GM12878 (cell line): ENCODE results near the gene SLC5A2. TPM values are rescaled to one million over a fixed set of nuclear protein-coding genes. Genes with fewer than 3 reads are reported as not detected.

Experiments
- PBX3 ChIP-seq: IDR thresholded peaks from 2 replicates; pipeline ENCODE4 v1.6.1; 2011; ENCODE audit warnings: mild to moderate bottlenecking, low read depth, low read length, moderate library complexity; ENCODE audit not compliant: insufficient replicate concordance
- ZBTB33 ChIP-seq: fragments of 450-650 bp; IDR thresholded peaks from 2 replicates; pipeline ENCODE4 v1.6.1; 2017; ENCODE audit warnings: mild to moderate bottlenecking
- ZBTB4 ChIP-seq: fragments of 450-650 bp; formaldehyde crosslinking; IDR thresholded peaks from 2 replicates; pipeline ENCODE4 v1.4.0; 2022; ENCODE audit warnings: mild to moderate bottlenecking, moderate library complexity
- ZNF207 ChIP-seq: fragments of 450-650 bp; IDR thresholded peaks from 2 replicates; pipeline ENCODE4 v1.6.1; 2014; ENCODE audit warnings: antibody characterized with exemption, mild to moderate bottlenecking, borderline replicate concordance
- polyA plus RNA-seq, 11 experiments: library from polyadenylated mRNA; depleted of rRNA in 4 of 11; unstranded in 6 of 11; stranded (reverse) in 5 of 11; fragments of >200 nt; fragmentation: Nextera tagmentation in 4 of 11; fragmentation: Illumina TruSeq in 1 of 11; extraction: Ambion mirVana in 4 of 11; extraction: Trizol in 1 of 11; gene quantifications; 1 replicate in 1 of 11; 2 replicates in 10 of 11; pipeline versions ENCODE4 v1.2.1 to v1.2.3, GENCODE V29; 2011 to 2016; ENCODE audit warnings: inconsistent platforms in 2 of 11, missing spikeins in 2 of 11, low read depth in 1 of 11
- total RNA-seq, 4 experiments: library from RNA; depleted of rRNA in 3 of 4; stranded (reverse); fragments of >200 nt in 3 of 4; fragmentation: Illumina TruSeq in 1 of 4; extraction: Trizol in 1 of 4; gene quantifications; 2 replicates each; pipeline versions ENCODE4 v1.2.1 to v1.2.3, GENCODE V29; 2013 to 2021

The SLC5A2 gene
- total and polyA plus RNA-seq, 10 of the 15 experiments (the other 5 are each of a cell fraction or from before 2014, with no cell fraction given) = 3.6 to 4.8 (median 4.4) TPM; not detected in 6

GRCh38 chr16:31517800-31518402 lies 35.0 kb downstream of the SLC5A2 start (continued):
- TF ChIP-seq ZBTB4 (CRISPR knock-in tag) = no peak
- no peak for TF ChIP-seq PBX3
- TF ChIP-seq ZNF207 = no peak
- no peak for TF ChIP-seq ZBTB33
